Activated CD8-positive, alpha-beta memory T cell treated with anti-CD3 and anti-CD28 coated beads for 4 hours (primary cell): ENCODE measurements around the gene CTAG1A.
"Not testable (repeated sequence)": the region's sequence is repeated elsewhere in the genome, so short reads cannot be mapped to it uniquely, and the experiment has no call there.

ENCODE experiments used
- DNase-seq, 2 donors: peaks; one replicate each; pipeline ENCODE4 v3.0.0-alpha.2; 2020; ENCODE audit warnings: low read depth in 2 of 2

CTAG1A gene

GRCh38 chrX:154573061-154573460, 11.9 kb upstream of the CTAG1A start:
- not testable (repeated sequence) for DNase-seq

GRCh38 chrX:154575076-154575475, 9.9 kb upstream of the CTAG1A start:
- not testable (repeated sequence) for DNase-seq

GRCh38 chrX:154582994-154583393, 1.9 kb upstream of the CTAG1A start:
- DNase-seq, result not testable (repeated sequence)

- not testable (repeated sequence) for DNase-seq
Observed at GRCh38 chrX:154590415-154590814, 5.5 kb downstream of the CTAG1A start.

GRCh38 chrX:154592505-154592904, 7.6 kb downstream of the CTAG1A start:
- no peak for DNase-seq

GRCh38 chrX:154593201-154593600, 8.3 kb downstream of the CTAG1A start:
- no peak for DNase-seq

- DNase-seq, result no peak
Observed at GRCh38 chrX:154594491-154594890, 9.6 kb downstream of the CTAG1A start.

GRCh38 chrX:154595559-154596249, 10.8 kb downstream of the CTAG1A start:
- DNase-seq, result no peak

- DNase-seq, result no peak
Observed at GRCh38 chrX:154596290-154596929, 11.5 kb downstream of the CTAG1A start.

- DNase-seq, result no peak
Observed at GRCh38 chrX:154597221-154597620, 12.3 kb downstream of the CTAG1A start.

- no peak for DNase-seq
Observed at GRCh38 chrX:154598656-154599055, 13.7 kb downstream of the CTAG1A start.

- no peak for DNase-seq
Observed at GRCh38 chrX:154599531-154599930, 14.6 kb downstream of the CTAG1A start.

GRCh38 chrX:154600759-154601374, 15.9 kb downstream of the CTAG1A start:
- no peak for DNase-seq

GRCh38 chrX:154602226-154602625, 17.3 kb downstream of the CTAG1A start:
- no peak for DNase-seq

GRCh38 chrX:154602766-154603437, 18.0 kb downstream of the CTAG1A start:
- DNase-seq, result no peak

GRCh38 chrX:154603438-154604430, 18.8 kb downstream of the CTAG1A start:
- no peak for DNase-seq

- DNase-seq, result no peak
Observed at GRCh38 chrX:154605566-154605965, 20.6 kb downstream of the CTAG1A start.

- DNase-seq, result no peak
Observed at GRCh38 chrX:154607370-154607769, 22.4 kb downstream of the CTAG1A start.

GRCh38 chrX:154607976-154608375, 23.0 kb downstream of the CTAG1A start:
- not testable (repeated sequence) for DNase-seq

- DNase-seq, result not testable (repeated sequence)
Observed at GRCh38 chrX:154608823-154609222, 23.9 kb downstream of the CTAG1A start.

GRCh38 chrX:154611146-154611545, 26.2 kb downstream of the CTAG1A start:
- not testable (repeated sequence) for DNase-seq
